IMR-90 (cell line): ENCODE results near the gene SERPINA4. TPM values are rescaled to one million over a fixed set of nuclear protein-coding genes. Genes with fewer than 3 reads are reported as not detected.

Experiments
- ATAC-seq: fragments of 200-7000 bp; cut with Tn5 transposase; 2 replicates; pipeline ENCODE4 v1.9.1; 2020; ENCODE audit warnings: low read depth, mild to moderate bottlenecking, moderate library complexity
- BruUV-seq: library from RNA; stranded (reverse); fragments of 400-500 nt; replicated peaks from 2 replicates; lab custom pipeline; 2021; lab: Mats Ljungman, UMichigan
- CTCF ChIA-PET: fragments of 300-600 bp; formaldehyde crosslinking; extraction: SDS; loops from one replicate; lab custom pipeline; 2021; ENCODE audit warnings: antibody characterized with exemption; lab: Yijun Ruan, JAX
- POLR2A ChIA-PET: fragments of 300-600 bp; sonication (Branson Sonifier 250); formaldehyde crosslinking; loops from one replicate; lab custom pipeline; 2022; ENCODE audit warnings: antibody characterized with exemption; ENCODE audit not compliant: unreplicated experiment; lab: Charles Lee
- DNase-seq: peaks from one replicate; pipeline ENCODE4 v3.0.0; 2013
- H2AFZ ChIP-seq: replicated peaks from 2 replicates; pipeline ENCODE3; 2013; ENCODE audit warnings: low read length, mild to moderate bottlenecking; ENCODE audit not compliant: poor library complexity
- H2AK5ac ChIP-seq: 2 replicates; pipeline ENCODE4 v1.6.1; 2013; ENCODE audit warnings: low read depth, low read length, inconsistent platforms
- H2AK9ac ChIP-seq: replicated peaks from 2 replicates; pipeline ENCODE3; 2013; ENCODE audit warnings: mild to moderate bottlenecking, low read depth, low read length, moderate library complexity; ENCODE audit not compliant: poor library complexity
- H2BK120ac ChIP-seq: 2 replicates; pipeline ENCODE4 v1.6.1; 2013; ENCODE audit warnings: low read depth, low read length, inconsistent platforms
- H2BK15ac ChIP-seq: 3 replicates; pipeline ENCODE4 v1.6.1; 2013; ENCODE audit warnings: low read depth, low read length, inconsistent platforms
- H2BK20ac ChIP-seq: 2 replicates; pipeline ENCODE4 v1.6.1; 2013; ENCODE audit warnings: low read depth, mild to moderate bottlenecking, inconsistent platforms, low read length, moderate library complexity
- H2BK5ac ChIP-seq: 2 replicates; pipeline ENCODE4 v1.6.1; 2013; ENCODE audit warnings: mild to moderate bottlenecking, low read depth, low read length, inconsistent platforms; ENCODE audit not compliant: poor library complexity, severe bottlenecking
- H3K14ac ChIP-seq: replicated peaks from 2 replicates; pipeline ENCODE4 v1.6.1; 2013; ENCODE audit warnings: low read depth, low read length, inconsistent platforms
- H3K18ac ChIP-seq: 2 replicates; pipeline ENCODE4 v1.6.1; 2013; ENCODE audit warnings: low read depth, low read length, control low read depth
- H3K23ac ChIP-seq: 2 replicates; pipeline ENCODE4 v1.6.1; 2013; ENCODE audit warnings: low read depth, low read length, inconsistent platforms
- H3K27ac ChIP-seq: 2 replicates; pipeline ENCODE4 v1.5.1; 2013; ENCODE audit warnings: mild to moderate bottlenecking, control low read depth, low read length; ENCODE audit not compliant: insufficient read depth
- H3K27me3 ChIP-seq: 2 replicates; pipeline ENCODE4 v1.6.1; 2013; ENCODE audit warnings: low read length; ENCODE audit not compliant: control insufficient read depth, insufficient read depth
- H3K36me3 ChIP-seq: 2 replicates; pipeline ENCODE4 v1.6.1; 2013; ENCODE audit warnings: low read length, mixed read lengths; ENCODE audit not compliant: control insufficient read depth, insufficient read depth
- H3K4ac ChIP-seq: 2 replicates; pipeline ENCODE4 v1.6.1; 2013; ENCODE audit warnings: low read depth, low read length, inconsistent platforms
- H3K4me1 ChIP-seq: 2 replicates; pipeline ENCODE4 v1.6.1; 2013; ENCODE audit warnings: low read length, mixed read lengths; ENCODE audit not compliant: control insufficient read depth, insufficient read depth
- H3K4me2 ChIP-seq: 2 replicates; pipeline ENCODE4 v1.6.1; 2013; ENCODE audit warnings: low read depth, mild to moderate bottlenecking, control low read depth, low read length, moderate library complexity
- H3K4me3 ChIP-seq: 2 replicates; pipeline ENCODE4 v1.5.1; 2013; ENCODE audit warnings: low read depth, mild to moderate bottlenecking, control low read depth, low read length, moderate library complexity; ENCODE audit not compliant: insufficient read depth
- H3K56ac ChIP-seq: 2 replicates; pipeline ENCODE4 v1.6.1; 2013; ENCODE audit warnings: low read length, inconsistent platforms; ENCODE audit not compliant: insufficient read depth; ENCODE audit errors: extremely low read depth
- H3K79me1 ChIP-seq, 2 experiments: 2 replicates each; pipeline ENCODE4 v1.6.1; 2013; ENCODE audit warnings: low read length in 2 of 2, inconsistent platforms in 1 of 2, low read depth in 1 of 2
- H3K9ac ChIP-seq: 2 replicates; pipeline ENCODE4 v1.6.1; 2013; ENCODE audit warnings: low read depth, low read length, control low read depth
- H3K9me1 ChIP-seq: 2 replicates; pipeline ENCODE4 v1.6.1; 2013; ENCODE audit warnings: low read length, inconsistent platforms; ENCODE audit not compliant: insufficient read depth
- H3K9me3 ChIP-seq: 2 replicates; pipeline ENCODE4 v1.6.1; 2013; ENCODE audit warnings: low read length; ENCODE audit not compliant: control insufficient read depth, insufficient read depth
- H4K20me1 ChIP-seq: 2 replicates; pipeline ENCODE4 v1.6.1; 2013; ENCODE audit warnings: low read length, inconsistent platforms; ENCODE audit not compliant: insufficient read depth
- H4K5ac ChIP-seq: 2 replicates; pipeline ENCODE4 v1.6.1; 2013; ENCODE audit warnings: mild to moderate bottlenecking, low read depth, low read length, control low read depth
- H4K8ac ChIP-seq, 2 experiments: 2 replicates each; pipeline ENCODE4 v1.6.1; 2013; ENCODE audit warnings: low read depth in 2 of 2, low read length in 2 of 2, control low read depth in 1 of 2, inconsistent platforms in 1 of 2
- H4K91ac ChIP-seq: 2 replicates; pipeline ENCODE4 v1.6.1; 2013; ENCODE audit warnings: low read depth, low read length, inconsistent platforms; ENCODE audit not compliant: insufficient read depth
- BHLHE40 ChIP-seq: fragments of 150-350 bp; IDR thresholded peaks from 2 replicates; pipeline ENCODE4 v1.6.1; 2016; ENCODE audit warnings: mild to moderate bottlenecking, low read depth, low read length
- CEBPB ChIP-seq: IDR thresholded peaks from 2 replicates; pipeline ENCODE4 v1.6.1; 2012; ENCODE audit warnings: low read depth, low read length, improper control_type of control experiment
- MAFK ChIP-seq: IDR thresholded peaks from 2 replicates; pipeline ENCODE4 v1.6.1; 2012; ENCODE audit warnings: low read depth, low read length, improper control_type of control experiment
- NFE2L2 ChIP-seq: fragments of 150-350 bp; IDR thresholded peaks from 2 replicates; pipeline ENCODE4 v1.6.1; 2016; ENCODE audit warnings: low read depth, mild to moderate bottlenecking, low read length
- POLR2A ChIP-seq: IDR thresholded peaks from 2 replicates; pipeline ENCODE4 v1.6.1; 2012; ENCODE audit warnings: mild to moderate bottlenecking, low read depth, low read length
- RCOR1 ChIP-seq: IDR thresholded peaks from 2 replicates; pipeline ENCODE4 v1.6.1; 2012; ENCODE audit warnings: mild to moderate bottlenecking, low read length, improper control_type of control experiment; ENCODE audit not compliant: insufficient replicate concordance
- SMC3 ChIP-seq: fragments of 150-350 bp; IDR thresholded peaks from 2 replicates; pipeline ENCODE4 v1.6.1; 2016; ENCODE audit warnings: low read depth, mild to moderate bottlenecking, antibody characterized with exemption, low read length, moderate library complexity
- whole genome bisulfite sequencing, 2 experiments: methylation state at CpG; one replicate each; pipeline versions ENCODE4 v1.1.5 to v1.1.7; 2013; ENCODE audit warnings: missing lambda C conversion rate in 2 of 2; ENCODE audit not compliant: insufficient read length in 1 of 2; ENCODE audit errors: extremely low coverage in 2 of 2; 5-methylcytosine and 5-hydroxymethylcytosine counted together
- dilution Hi-C: fragments of 300-500 bp; cut with HindIII; formaldehyde crosslinking; loops from one replicate; pipeline ENCODE4 v1.14.3; 2018; ENCODE audit warnings: low sequenced_read_pairs; ENCODE audit not compliant: unreplicated experiment
- in situ Hi-C: fragments of 300-500 bp; cut with MboI; formaldehyde crosslinking; loops from 3 replicates; pipeline ENCODE4 v1.14.3; 2019; ENCODE audit warnings: low sequenced_read_pairs, inconsistent platforms, mixed read lengths
- intact Hi-C: fragments of 100-400 bp; cut with micrococcal nuclease; formaldehyde crosslinking; loops from 2 replicates; pipeline ENCODE4 v1.10.0; 2022
- polyA plus RNA-seq, 3 experiments: library from polyadenylated mRNA; depleted of rRNA; stranded (reverse); fragments of >200 nt; gene quantifications; 2 replicates each; pipeline ENCODE4 v1.2.3, GENCODE V29; 2012; ENCODE audit warnings: low replicate concordance in 1 of 3
- total RNA-seq: library from RNA; depleted of rRNA; stranded (reverse); fragments of >200 nt; gene quantifications from 2 replicates; pipeline ENCODE4 v1.2.3, GENCODE V29; 2012
- TF ChIP-seq, protein P1 (sequence below): fragments of 150-350 bp; IDR thresholded peaks from 2 replicates; pipeline ENCODE4 v1.6.1; 2016; ENCODE audit warnings: low read depth, mild to moderate bottlenecking, low read length, moderate library complexity, borderline replicate concordance
- TF ChIP-seq, protein P2 (sequence below): conservative IDR thresholded peaks from 2 replicates; pipeline ENCODE4 v1.5.1; 2012; ENCODE audit warnings: mild to moderate bottlenecking, low read depth, low read length, improper control_type of control experiment
- TF ChIP-seq, protein P3 (sequence below): fragments of 150-350 bp; IDR thresholded peaks from 2 replicates; pipeline ENCODE4 v1.6.1; 2017; ENCODE audit warnings: mild to moderate bottlenecking, antibody characterized with exemption, low read length, low read depth

Gene SERPINA4
- total and polyA plus RNA-seq, 2 of the 4 experiments (the other 2 are of a cell fraction), result not detected

DNA sequence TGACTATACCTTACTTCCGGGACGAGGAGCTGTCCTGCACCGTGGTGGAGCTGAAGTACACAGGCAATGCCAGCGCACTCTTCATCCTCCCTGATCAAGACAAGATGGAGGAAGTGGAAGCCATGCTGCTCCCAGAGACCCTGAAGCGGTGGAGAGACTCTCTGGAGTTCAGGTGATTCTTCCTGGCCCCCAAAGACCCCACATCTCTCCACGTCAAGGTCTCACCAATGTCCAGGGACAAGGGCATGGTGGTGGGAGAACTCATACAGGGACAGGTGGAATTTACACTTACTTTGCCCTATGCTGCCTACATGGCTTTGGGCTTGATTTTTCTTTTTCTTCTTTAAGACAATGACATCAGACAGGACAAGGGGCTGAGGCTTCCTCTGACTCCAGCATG lies 58.1 kb downstream of the SERPINA4 start:
- Histone ChIP-seq H3K36me3 (no peaks in the 10 kb centered on the region), H3K4me3 (no peak overlapping the region), H3K4ac (no peak overlapping the region), H4K91ac (no peak overlapping the region), H3K56ac (no peak overlapping the region), H2BK15ac (no peak overlapping the region), H3K18ac (no peak overlapping the region), H3K14ac (no peak overlapping the region), H3K9me1 (no peaks in the 10 kb centered on the region), H2BK120ac (no peak overlapping the region), H3K27ac (no peak overlapping the region), H2BK5ac (no peak overlapping the region), H3K9me3 (peaks cover 27% of the 10 kb centered on the region), H3K79me1 (no peaks in the 10 kb centered on the region), H2BK20ac (no peak overlapping the region), H3K9ac (no peak overlapping the region), H4K20me1 (no peaks in the 10 kb centered on the region), H2AK5ac (no peak overlapping the region), H3K4me1 (no peaks in the 10 kb centered on the region), H3K4me2 (no peak overlapping the region), H2AFZ (no peak overlapping the region), H4K8ac (no peak overlapping the region), H4K5ac (no peak overlapping the region), H3K23ac (no peak overlapping the region), H2AK9ac (no peak overlapping the region), H3K27me3 (peaks cover 8% of the 10 kb centered on the region)
- ChIA-PET CTCF (no interaction called here), POLR2A (no interaction called here)
- in situ Hi-C loops, result no loop called here
- dilution Hi-C loops, result no loop called here
- WGBS, 2 experiments, result no CpG with 5 or more reads among the region's 6 CpGs
- intact Hi-C loops, result no loop called here
- BruUV-seq, result no TSS peak
- ATAC-seq, result no peak
- TF ChIP-seq BHLHE40 (no peak), MAFK (no peak), SMC3 (no peak), POLR2A (no peak), RCOR1 (no peak), NFE2L2 (no peak), CEBPB (no peak)
- TF ChIP-seq, protein P1, sequence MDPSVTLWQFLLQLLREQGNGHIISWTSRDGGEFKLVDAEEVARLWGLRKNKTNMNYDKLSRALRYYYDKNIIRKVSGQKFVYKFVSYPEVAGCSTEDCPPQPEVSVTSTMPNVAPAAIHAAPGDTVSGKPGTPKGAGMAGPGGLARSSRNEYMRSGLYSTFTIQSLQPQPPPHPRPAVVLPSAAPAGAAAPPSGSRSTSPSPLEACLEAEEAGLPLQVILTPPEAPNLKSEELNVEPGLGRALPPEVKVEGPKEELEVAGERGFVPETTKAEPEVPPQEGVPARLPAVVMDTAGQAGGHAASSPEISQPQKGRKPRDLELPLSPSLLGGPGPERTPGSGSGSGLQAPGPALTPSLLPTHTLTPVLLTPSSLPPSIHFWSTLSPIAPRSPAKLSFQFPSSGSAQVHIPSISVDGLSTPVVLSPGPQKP, result no peak
- TF ChIP-seq, protein P2, sequence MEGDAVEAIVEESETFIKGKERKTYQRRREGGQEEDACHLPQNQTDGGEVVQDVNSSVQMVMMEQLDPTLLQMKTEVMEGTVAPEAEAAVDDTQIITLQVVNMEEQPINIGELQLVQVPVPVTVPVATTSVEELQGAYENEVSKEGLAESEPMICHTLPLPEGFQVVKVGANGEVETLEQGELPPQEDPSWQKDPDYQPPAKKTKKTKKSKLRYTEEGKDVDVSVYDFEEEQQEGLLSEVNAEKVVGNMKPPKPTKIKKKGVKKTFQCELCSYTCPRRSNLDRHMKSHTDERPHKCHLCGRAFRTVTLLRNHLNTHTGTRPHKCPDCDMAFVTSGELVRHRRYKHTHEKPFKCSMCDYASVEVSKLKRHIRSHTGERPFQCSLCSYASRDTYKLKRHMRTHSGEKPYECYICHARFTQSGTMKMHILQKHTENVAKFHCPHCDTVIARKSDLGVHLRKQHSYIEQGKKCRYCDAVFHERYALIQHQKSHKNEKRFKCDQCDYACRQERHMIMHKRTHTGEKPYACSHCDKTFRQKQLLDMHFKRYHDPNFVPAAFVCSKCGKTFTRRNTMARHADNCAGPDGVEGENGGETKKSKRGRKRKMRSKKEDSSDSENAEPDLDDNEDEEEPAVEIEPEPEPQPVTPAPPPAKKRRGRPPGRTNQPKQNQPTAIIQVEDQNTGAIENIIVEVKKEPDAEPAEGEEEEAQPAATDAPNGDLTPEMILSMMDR, result no peak
- TF ChIP-seq, protein P3, sequence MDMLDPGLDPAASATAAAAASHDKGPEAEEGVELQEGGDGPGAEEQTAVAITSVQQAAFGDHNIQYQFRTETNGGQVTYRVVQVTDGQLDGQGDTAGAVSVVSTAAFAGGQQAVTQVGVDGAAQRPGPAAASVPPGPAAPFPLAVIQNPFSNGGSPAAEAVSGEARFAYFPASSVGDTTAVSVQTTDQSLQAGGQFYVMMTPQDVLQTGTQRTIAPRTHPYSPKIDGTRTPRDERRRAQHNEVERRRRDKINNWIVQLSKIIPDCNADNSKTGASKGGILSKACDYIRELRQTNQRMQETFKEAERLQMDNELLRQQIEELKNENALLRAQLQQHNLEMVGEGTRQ, result no peak
- DNase-seq, result no peak
